Measurements from ENCODE around the gene BPHL. TPM values are rescaled to one million over a fixed set of nuclear protein-coding genes. Genes with fewer than 3 reads are reported as not detected.

BPHL gene
- total RNA-seq, 1 donor from 2014 or later = 12.7 TPM

- TF ChIP-seq, protein P1, sequence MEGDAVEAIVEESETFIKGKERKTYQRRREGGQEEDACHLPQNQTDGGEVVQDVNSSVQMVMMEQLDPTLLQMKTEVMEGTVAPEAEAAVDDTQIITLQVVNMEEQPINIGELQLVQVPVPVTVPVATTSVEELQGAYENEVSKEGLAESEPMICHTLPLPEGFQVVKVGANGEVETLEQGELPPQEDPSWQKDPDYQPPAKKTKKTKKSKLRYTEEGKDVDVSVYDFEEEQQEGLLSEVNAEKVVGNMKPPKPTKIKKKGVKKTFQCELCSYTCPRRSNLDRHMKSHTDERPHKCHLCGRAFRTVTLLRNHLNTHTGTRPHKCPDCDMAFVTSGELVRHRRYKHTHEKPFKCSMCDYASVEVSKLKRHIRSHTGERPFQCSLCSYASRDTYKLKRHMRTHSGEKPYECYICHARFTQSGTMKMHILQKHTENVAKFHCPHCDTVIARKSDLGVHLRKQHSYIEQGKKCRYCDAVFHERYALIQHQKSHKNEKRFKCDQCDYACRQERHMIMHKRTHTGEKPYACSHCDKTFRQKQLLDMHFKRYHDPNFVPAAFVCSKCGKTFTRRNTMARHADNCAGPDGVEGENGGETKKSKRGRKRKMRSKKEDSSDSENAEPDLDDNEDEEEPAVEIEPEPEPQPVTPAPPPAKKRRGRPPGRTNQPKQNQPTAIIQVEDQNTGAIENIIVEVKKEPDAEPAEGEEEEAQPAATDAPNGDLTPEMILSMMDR (IDR thresholded peaks at IDR 0.05) = no peak
- Histone ChIP-seq H3K4me1 (peaks cover 14% of the 10 kb centered on the region), H3K27ac (peak overlapping the region; percentile 93), H3K9me3 (no peaks in the 10 kb centered on the region), H3K36me3 (peaks cover 12% of the 10 kb centered on the region), H3K27me3 (ENCODE audit: low read depth) (no peaks in the 10 kb centered on the region), H3K4me3 (peak overlapping the region; percentile 83)
- DNase-seq (no peak), ATAC-seq (peak; percentile 51 to 53)
- intact Hi-C loops (cut with DNase I) = no loop called here
Observed at GRCh38 chr6:3119040-3119723, 671 bp downstream of the BPHL start.

DNA sequence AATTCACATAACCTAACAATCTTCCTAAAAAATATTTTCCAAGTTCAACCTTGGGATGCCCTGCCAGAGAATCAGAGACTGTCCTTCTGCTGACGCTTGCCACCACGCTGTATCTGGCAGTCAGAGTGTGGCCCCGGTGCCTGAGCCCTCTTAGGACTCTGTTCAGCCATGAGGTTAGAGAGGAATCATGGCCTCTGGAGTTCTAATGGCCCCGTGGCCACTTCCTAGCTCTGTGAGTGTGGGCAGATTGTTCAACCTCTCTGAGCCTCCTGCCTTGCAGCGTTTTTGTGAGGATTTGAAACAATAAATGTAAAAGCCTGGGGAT is 2.2 kb downstream of the BPHL start:
- H3K36me3 ChIP-seq = no peaks in the 10 kb centered on the region
- DNase-seq = no peak
- TF ChIP-seq, protein P1 (IDR thresholded peaks at IDR 0.05) = no peak
- H3K4me1 ChIP-seq = peaks cover 14% of the 10 kb centered on the region
- no peak for ATAC-seq
- H3K27me3 ChIP-seq (ENCODE audit: low read depth) = no peaks in the 10 kb centered on the region
- intact Hi-C loops (cut with DNase I) = loop anchor here (10.0 kb wide), 1 partner anchor 134 kb away; the partner anchor contains the start of gene PSMG4
- no peak overlapping the region for H3K27ac ChIP-seq
- H3K4me3 ChIP-seq = no peak overlapping the region
- no peaks in the 10 kb centered on the region for H3K9me3 ChIP-seq

DNA sequence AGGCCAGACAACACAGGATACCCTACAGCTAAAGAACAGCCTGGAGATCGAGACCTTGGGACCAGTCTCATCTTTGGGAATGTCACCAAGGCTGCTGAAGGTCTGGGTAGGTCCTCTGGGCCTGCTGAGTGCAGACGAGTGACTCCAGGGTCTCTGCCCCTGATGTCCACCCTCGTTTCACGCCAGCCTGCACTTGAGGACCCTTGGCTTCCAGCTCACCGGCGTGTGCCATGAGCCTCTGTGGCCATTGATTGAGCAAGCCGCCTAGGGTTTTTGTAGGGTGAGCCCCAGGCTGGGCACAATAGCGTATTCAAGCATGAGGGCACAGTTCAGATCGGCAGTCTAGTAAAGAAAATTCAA is 4.3 kb downstream of the BPHL start:
- ATAC-seq = no peak

DNA sequence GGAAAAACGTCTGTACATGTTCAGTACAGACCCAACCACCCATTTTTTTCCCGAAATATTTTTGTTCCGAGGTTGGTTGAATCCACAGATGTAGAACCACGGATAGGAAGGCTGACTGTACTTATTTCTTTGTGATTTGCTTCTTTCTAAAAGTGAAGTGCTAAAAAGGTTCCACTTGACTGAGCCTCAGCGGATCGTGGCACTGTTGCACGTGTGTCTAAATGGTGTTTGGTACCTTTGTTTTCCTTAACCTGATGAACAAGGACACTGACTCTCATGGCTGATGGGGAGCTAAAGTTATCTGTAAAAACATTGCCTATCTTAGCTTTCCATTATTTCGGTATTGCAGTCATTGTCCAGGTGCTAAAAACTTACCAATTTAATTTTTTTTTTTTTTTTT is 6.2 kb downstream of the BPHL start:
- Histone ChIP-seq H3K4me3 (no peak overlapping the region), H3K36me3 (peaks cover 10% of the 10 kb centered on the region), H3K27ac (no peak overlapping the region), H3K9me3 (no peaks in the 10 kb centered on the region), H3K27me3 (ENCODE audit: low read depth) (no peaks in the 10 kb centered on the region), H3K4me1 (peaks cover under 1% of the 10 kb centered on the region)
- TF ChIP-seq, protein P1 (IDR thresholded peaks at IDR 0.05) = no peak
- DNase-seq (no peak), ATAC-seq (no peak)
- intact Hi-C loops (cut with DNase I) = loop anchor here (10.0 kb wide), 1 partner anchor 130 kb away; the partner anchor contains the start of gene PSMG4

More for the DNA sequence above, 4.3 kb downstream of the BPHL start:
- H3K4me1 ChIP-seq = peaks cover 11% of the 10 kb centered on the region
- TF ChIP-seq, protein P1 (IDR thresholded peaks at IDR 0.05) = no peak
- H3K4me3 ChIP-seq = no peak overlapping the region
- no peaks in the 10 kb centered on the region for H3K9me3 ChIP-seq
- H3K36me3 ChIP-seq = no peaks in the 10 kb centered on the region
- H3K27me3 ChIP-seq (ENCODE audit: low read depth) = no peaks in the 10 kb centered on the region
- DNase-seq = no peak
- H3K27ac ChIP-seq = no peak overlapping the region
- intact Hi-C loops (cut with DNase I) = loop anchor here (10.0 kb wide), 1 partner anchor 132 kb away; the partner anchor contains the start of gene PSMG4

- H3K4me3 ChIP-seq = no peak overlapping the region
- intact Hi-C loops (cut with DNase I) = loop anchor here (10.0 kb wide), 1 partner anchor 129 kb away; the partner anchor contains the start of gene PSMG4
- DNase-seq = no peak
- no peak overlapping the region for H3K27ac ChIP-seq
- H3K27me3 ChIP-seq (ENCODE audit: low read depth) = no peaks in the 10 kb centered on the region
- ATAC-seq = no peak
- H3K36me3 ChIP-seq = peaks cover 17% of the 10 kb centered on the region
- no peaks in the 10 kb centered on the region for H3K4me1 ChIP-seq
- TF ChIP-seq, protein P1 (IDR thresholded peaks at IDR 0.05) = no peak
- H3K9me3 ChIP-seq = no peaks in the 10 kb centered on the region
Observed at GRCh38 chr6:3125815-3126214, 7.3 kb downstream of the BPHL start.

Measured in lower lobe of right lung (tissue), 2 donors.